ENCODE measurements around the gene NR6A1. TPM values are rescaled to one million over a fixed set of nuclear protein-coding genes. Genes with fewer than 3 reads are reported as not detected.

Gene NR6A1
- total RNA-seq, 1 donor from 2014 or later = 302 TPM

- Histone ChIP-seq H3K9ac (no peak overlapping the region), H3K4me1 (peaks cover 6% of the 10 kb centered on the region), H4K20me1 (ENCODE audit: low read depth) (no peaks in the 10 kb centered on the region), H3K36me3 (no peaks in the 10 kb centered on the region), H3F3A (ENCODE audit: low read depth) (peaks cover 19% of the 10 kb centered on the region), H3K79me2 (ENCODE audit: low read depth) (no peaks in the 10 kb centered on the region), H3K9me3 (ENCODE audit: low read depth) (no peaks in the 10 kb centered on the region), H3K4me3 (peak overlapping the region; percentile 51), H3K27me3 (peaks cover 62% of the 10 kb centered on the region), H3K27ac (no peak overlapping the region), H2AFZ (replicated peaks) (no peak overlapping the region), H3K4me2 (peak overlapping the region; percentile 80)
- H3K27ac Mint-ChIP-seq = no peak overlapping the region
- TF ChIP-seq EZH2 (IDR thresholded peaks at IDR 0.05) = no peak
- peak; percentile 37 for TF ChIP-seq CTCF (IDR thresholded peaks at IDR 0.05)
- peak; percentile 30 for TF ChIP-seq EZH2phosphoT487 (IDR thresholded peaks at IDR 0.05)
- H3K4me1 Mint-ChIP-seq = peaks cover 6% of the 10 kb centered on the region
- no peaks in the 10 kb centered on the region for H3K9me3 Mint-ChIP-seq
- DNase-seq (ENCODE audit: low spot score) = peak; percentile 54
- H3K36me3 Mint-ChIP-seq = no peaks in the 10 kb centered on the region
- H3K27me3 Mint-ChIP-seq (ENCODE audit: insufficient read depth, low read depth) = peaks cover 37% of the 10 kb centered on the region
- H3K4me3 Mint-ChIP-seq = peak overlapping the region; percentile 77
Observed at GRCh38 chr9:124505006-124505900, 265.9 kb downstream of the NR6A1 start.

GRCh38 chr9:124504530-124505005 lies 266.5 kb downstream of the NR6A1 start:
- H3K9me3 Mint-ChIP-seq = no peaks in the 10 kb centered on the region
- H3K4me3 Mint-ChIP-seq = no peak overlapping the region
- peak overlapping the region; percentile 51 for H3K4me3 ChIP-seq

GRCh38 chr9:124503713-124504529 lies 267.2 kb downstream of the NR6A1 start:
- peak overlapping the region; percentile 67 for H2AFZ ChIP-seq (replicated peaks)
- Mint-ChIP-seq H3K27ac (peak overlapping the region; percentile 62), H3K4me1 (peaks cover 6% of the 10 kb centered on the region), H3K36me3 (no peaks in the 10 kb centered on the region), H3K4me3 (peak overlapping the region; percentile 87), H3K27me3 (ENCODE audit: insufficient read depth, low read depth) (peaks cover 37% of the 10 kb centered on the region), H3K9me3 (no peaks in the 10 kb centered on the region)
- H3K79me2 ChIP-seq (ENCODE audit: low read depth) = no peaks in the 10 kb centered on the region
- H4K20me1 ChIP-seq (ENCODE audit: low read depth) = no peaks in the 10 kb centered on the region
- peak overlapping the region; percentile 71 for H3K4me2 ChIP-seq
- H3K9me3 ChIP-seq (ENCODE audit: low read depth) = no peaks in the 10 kb centered on the region
- H3K9ac ChIP-seq = no peak overlapping the region
- H3K27ac ChIP-seq = no peak overlapping the region
- H3K27me3 ChIP-seq = peaks cover 75% of the 10 kb centered on the region
- TF ChIP-seq CTCF (IDR thresholded peaks at IDR 0.05) = no peak
- peak; percentile 100 for TF ChIP-seq EZH2 (IDR thresholded peaks at IDR 0.05)
- TF ChIP-seq EZH2phosphoT487 (IDR thresholded peaks at IDR 0.05) = peak; percentile 97
- H3K36me3 ChIP-seq = no peaks in the 10 kb centered on the region
- DNase-seq (ENCODE audit: low spot score) = no peak
- peaks cover 19% of the 10 kb centered on the region for H3F3A ChIP-seq (ENCODE audit: low read depth)
- peaks cover 6% of the 10 kb centered on the region for H3K4me1 ChIP-seq
- peak overlapping the region; percentile 35 for H3K4me3 ChIP-seq

More at GRCh38 chr9:124504530-124505005, 266.5 kb downstream of the NR6A1 start:
- no peaks in the 10 kb centered on the region for H3K9me3 ChIP-seq (ENCODE audit: low read depth)
- H3K36me3 ChIP-seq = no peaks in the 10 kb centered on the region
- no peaks in the 10 kb centered on the region for H3K79me2 ChIP-seq (ENCODE audit: low read depth)
- H3K9ac ChIP-seq = no peak overlapping the region
- H4K20me1 ChIP-seq (ENCODE audit: low read depth) = no peaks in the 10 kb centered on the region
- H3K27me3 ChIP-seq = peaks cover 69% of the 10 kb centered on the region
- peak overlapping the region; percentile 80 for H3K4me2 ChIP-seq
- peak; percentile 59 for DNase-seq (ENCODE audit: low spot score)
- Mint-ChIP-seq H3K27ac (no peak overlapping the region), H3K27me3 (ENCODE audit: insufficient read depth, low read depth) (peaks cover 37% of the 10 kb centered on the region), H3K36me3 (no peaks in the 10 kb centered on the region), H3K4me1 (peaks cover 6% of the 10 kb centered on the region)
- H3F3A ChIP-seq (ENCODE audit: low read depth) = peaks cover 19% of the 10 kb centered on the region
- H3K27ac ChIP-seq = no peak overlapping the region
- peaks cover 6% of the 10 kb centered on the region for H3K4me1 ChIP-seq
- peak overlapping the region; percentile 67 for H2AFZ ChIP-seq (replicated peaks)
- TF ChIP-seq EZH2phosphoT487 (IDR thresholded peaks at IDR 0.05) (no peak), EZH2 (IDR thresholded peaks at IDR 0.05) (no peak), CTCF (IDR thresholded peaks at IDR 0.05) (no peak)

Measured in neural progenitor cell (in vitro differentiated cells).